Astrocyte of the cerebellum (primary cell): Measurements from ENCODE around the gene APOBEC3B.
A peak's percentile ranks its signal among the peaks of the same experiment; 100 is the strongest.
"Not testable (repeated sequence)": the region's sequence is repeated elsewhere in the genome, so short reads cannot be mapped to it uniquely, and the experiment has no call there.

Source experiments
- DNase-seq: peaks from one replicate; pipeline ENCODE4 v3.0.0-alpha.2; 2011; ENCODE audit warnings: low read depth
- H3K4me3 ChIP-seq: 2 replicates; pipeline ENCODE4 v1.5.1; 2011; ENCODE audit warnings: mild to moderate bottlenecking, low read depth, low read length, moderate library complexity
- CTCF ChIP-seq: IDR thresholded peaks from 2 replicates; pipeline ENCODE4 v1.5.1; 2012; ENCODE audit warnings: low read length, low read depth, moderate library complexity, mild to moderate bottlenecking; ENCODE audit errors: missing control alignments
- in situ Hi-C: cut with HindIII; loops from 2 replicates; pipeline ENCODE4 v1.10.0; 2017; ENCODE audit warnings: low sequenced_read_pairs

APOBEC3B gene

GRCh38 chr22:39012533-39013511 lies 30.7 kb downstream of the APOBEC3B start:
- no peak for TF ChIP-seq CTCF
- H3K4me3 ChIP-seq: no peak overlapping the region
- no peak for DNase-seq
- in situ Hi-C loops: no loop called here

- in situ Hi-C loops, H3K4me3 ChIP-seq, DNase-seq: not testable (repeated sequence)
Observed at GRCh38 chr22:39013561-39013941, 31.4 kb downstream of the APOBEC3B start.

GRCh38 chr22:39013942-39014722 lies 32.0 kb downstream of the APOBEC3B start, which contains the start of gene APOBEC3C:
TSS of gene APOBEC3C (plus strand) at chr22:39014257. CDS start at chr22:39014363, 106 bp downstream.
- in situ Hi-C loops: no loop called here
- peak within 1 kb of the TSS; percentile 50 for H3K4me3 ChIP-seq

GRCh38 chr22:39014723-39015121 lies 32.6 kb downstream of the APOBEC3B start:
- H3K4me3 ChIP-seq: peak overlapping the region; percentile 50
- in situ Hi-C loops, DNase-seq: not testable (repeated sequence)

More at GRCh38 chr22:39013942-39014722, 32.0 kb downstream of the APOBEC3B start, which contains the start of gene APOBEC3C:
- TF ChIP-seq CTCF: no peak
- DNase-seq: peak; percentile 55

GRCh38 chr22:39016592-39016991 lies 34.4 kb downstream of the APOBEC3B start:
- DNase-seq: no peak
- in situ Hi-C loops: no loop called here
- no peak for TF ChIP-seq CTCF
- no peak overlapping the region for H3K4me3 ChIP-seq

- no peak for DNase-seq
- no peak for TF ChIP-seq CTCF
- H3K4me3 ChIP-seq: no peak overlapping the region
- in situ Hi-C loops: no loop called here
Observed at GRCh38 chr22:39017596-39018365, 35.6 kb downstream of the APOBEC3B start.

- H3K4me3 ChIP-seq, DNase-seq: not testable (repeated sequence)
Observed at GRCh38 chr22:39020021-39020651, 38.0 kb downstream of the APOBEC3B start.

More at GRCh38 chr22:39020021-39020651, 38.0 kb downstream of the APOBEC3B start:
- in situ Hi-C loops: not testable (repeated sequence)
